GM12878 (cell line): ENCODE data around the gene IGSF23. TPM values are rescaled to one million over a fixed set of nuclear protein-coding genes. Genes with fewer than 3 reads are reported as not detected.

Experiments
- ATAC-seq: fragments of 200-7000 bp; cut with Tn5 transposase; 3 replicates; pipeline ENCODE4 v1.9.1; 2020; ENCODE audit warnings: mild to moderate bottlenecking, moderate library complexity
- BruUV-seq: library from RNA; stranded (reverse); fragments of 400-500 nt; replicated peaks from 2 replicates; lab custom pipeline; 2021; lab: Mats Ljungman, UMichigan
- CTCF ChIA-PET: fragments of 300-600 bp; sonication (Branson Sonifier 250); formaldehyde crosslinking; extraction: SDS; loops from one replicate; lab custom pipeline; 2021; ENCODE audit warnings: inconsistent platforms; lab: Yijun Ruan, JAX
- POLR2A ChIA-PET: fragments of 350-600 bp; formaldehyde crosslinking; extraction: SDS; loops from one replicate; lab custom pipeline; 2021; ENCODE audit warnings: inconsistent platforms; lab: Charles Lee
- RAD21 ChIA-PET: fragments of 300-600 bp; sonication (Branson Sonifier 250); formaldehyde crosslinking; loops from one replicate; lab custom pipeline; 2023; ENCODE audit warnings: antibody characterized with exemption; ENCODE audit not compliant: unreplicated experiment; lab: Charles Lee
- SMC1A ChIA-PET: fragments of 300-600 bp; sonication (Branson Sonifier 250); formaldehyde crosslinking; loops from one replicate; lab custom pipeline; 2023; ENCODE audit not compliant: unreplicated experiment, uncharacterized antibody; lab: Charles Lee
- DNase-seq: peaks from one replicate; pipeline ENCODE4 v3.0.0-alpha.2; 2011; ENCODE audit warnings: low read depth, low spot score
- FAIRE-seq: peaks from 3 replicates; lab custom pipeline; 2011; peaks lifted over from hg19 to GRCh38; lab: Jason Lieb, UNC
- H2AFZ ChIP-seq: 2 replicates; pipeline ENCODE4 v1.6.0; 2011; ENCODE audit warnings: low read depth, low read length, control low read depth; ENCODE audit not compliant: control insufficient read depth
- H3K27ac ChIP-seq: 2 replicates; pipeline ENCODE4 v1.5.1; 2011; ENCODE audit warnings: control low read depth; ENCODE audit not compliant: control insufficient read depth, insufficient read depth
- H3K27me3 ChIP-seq, 2 experiments: replicated peaks in 1 of 2; 2 replicates each; pipeline versions ENCODE4 v1.6.0 to v1.6.1; 2011; ENCODE audit warnings: low read length in 1 of 2; ENCODE audit not compliant: control insufficient read depth in 2 of 2, insufficient read depth in 2 of 2
- H3K36me3 ChIP-seq, 2 experiments: 2 replicates each; pipeline ENCODE4 v1.5.1; 2011; ENCODE audit warnings: low read length in 1 of 2; ENCODE audit not compliant: control insufficient read depth in 2 of 2, insufficient read depth in 2 of 2
- H3K4me1 ChIP-seq: 2 replicates; pipeline ENCODE4 v1.6.1; 2011; ENCODE audit warnings: mild to moderate bottlenecking, low read length, moderate library complexity, mixed read lengths; ENCODE audit not compliant: control insufficient read depth, insufficient read depth
- H3K4me2 ChIP-seq: 2 replicates; pipeline ENCODE4 v1.6.0; 2011; ENCODE audit warnings: control low read depth; ENCODE audit not compliant: control insufficient read depth, insufficient read depth
- H3K4me3 ChIP-seq: fragments of 200-600 bp; sonication (generic); 2 replicates; pipeline ENCODE4 v1.5.1; 2016
- H3K79me2 ChIP-seq: 2 replicates; pipeline ENCODE4 v1.6.0; 2011; ENCODE audit warnings: low read length; ENCODE audit not compliant: control insufficient read depth, insufficient read depth
- H3K9ac ChIP-seq: 2 replicates; pipeline ENCODE4 v1.8.0; 2011; ENCODE audit warnings: low read length, control low read depth, mixed read lengths; ENCODE audit not compliant: control insufficient read depth, insufficient read depth
- H3K9me3 ChIP-seq: replicated peaks from 3 replicates; pipeline ENCODE4 v1.5.1; 2011; ENCODE audit warnings: mild to moderate bottlenecking, low read length; ENCODE audit not compliant: control insufficient read depth, insufficient read depth
- H4K20me1 ChIP-seq: 2 replicates; pipeline ENCODE4 v1.6.0; 2011; ENCODE audit not compliant: control insufficient read depth, insufficient read depth
- CBX5 ChIP-seq: sonication (generic); IDR thresholded peaks from 2 replicates; pipeline ENCODE4 v1.6.1; 2016; ENCODE audit warnings: low read depth, moderate library complexity, mild to moderate bottlenecking, inconsistent platforms
- KLF5 ChIP-seq: fragments of 450-650 bp; IDR thresholded peaks from 2 replicates; pipeline ENCODE4 v1.6.1; 2014; ENCODE audit warnings: mild to moderate bottlenecking; ENCODE audit not compliant: partially characterized antibody
- PAX8 ChIP-seq: fragments of 450-650 bp; IDR thresholded peaks from 2 replicates; pipeline ENCODE4 v1.6.1; 2017; ENCODE audit warnings: mild to moderate bottlenecking, moderate library complexity
- RCOR1 ChIP-seq: conservative IDR thresholded peaks from 2 replicates; pipeline ENCODE4 v1.6.1; 2012; ENCODE audit warnings: low read depth, low read length, improper control_type of control experiment
- SRF ChIP-seq, 2 experiments: IDR thresholded peaks; 2 replicates each; pipeline ENCODE4 v1.6.1; 2011; ENCODE audit warnings: low read depth in 2 of 2, low read length in 2 of 2, mild to moderate bottlenecking in 1 of 2, moderate library complexity in 1 of 2
- ZBED1 ChIP-seq: IDR thresholded peaks from 2 replicates; pipeline ENCODE4 v1.6.1; 2016; ENCODE audit warnings: borderline replicate concordance
- WGBS: methylation state at CpG from one replicate; pipeline ENCODE4 v1.1.6; 2016; ENCODE audit warnings: low lambda C conversion rate; ENCODE audit not compliant: insufficient replicate concordance, insufficient coverage; ENCODE audit errors: missing lambda C conversion rate; 5-methylcytosine and 5-hydroxymethylcytosine counted together
- in situ Hi-C: fragments of 300-500 bp; cut with MboI; formaldehyde crosslinking; loops from 9 replicates; pipeline ENCODE4 v1.14.3; 2018; ENCODE audit warnings: mixed read lengths
- intact Hi-C: fragments of 100-400 bp; cut with micrococcal nuclease; formaldehyde crosslinking; loops from one replicate; pipeline ENCODE4 v1.14.2; 2022; ENCODE audit not compliant: unreplicated experiment
- polyA plus RNA-seq, 11 experiments: library from polyadenylated mRNA; depleted of rRNA in 4 of 11; unstranded in 6 of 11; stranded (reverse) in 5 of 11; fragments of >200 nt; fragmentation: Nextera tagmentation in 4 of 11; fragmentation: Illumina TruSeq in 1 of 11; extraction: Ambion mirVana in 4 of 11; extraction: Trizol in 1 of 11; gene quantifications; 1 replicate in 1 of 11; 2 replicates in 10 of 11; pipeline versions ENCODE4 v1.2.1 to v1.2.3, GENCODE V29; 2011 to 2016; ENCODE audit warnings: inconsistent platforms in 2 of 11, missing spikeins in 2 of 11, low read depth in 1 of 11
- total RNA-seq, 4 experiments: library from RNA; depleted of rRNA in 3 of 4; stranded (reverse); fragments of >200 nt in 3 of 4; fragmentation: Illumina TruSeq in 1 of 4; extraction: Trizol in 1 of 4; gene quantifications; 2 replicates each; pipeline versions ENCODE4 v1.2.1 to v1.2.3, GENCODE V29; 2013 to 2021
- TF ChIP-seq, protein P1 (sequence below): fragments of 450-650 bp; IDR thresholded peaks from 2 replicates; pipeline ENCODE4 v1.6.1; 2014; ENCODE audit warnings: mild to moderate bottlenecking
- TF ChIP-seq, protein P2 (sequence below): IDR thresholded peaks from 2 replicates; pipeline ENCODE4 v1.6.1; 2011; ENCODE audit warnings: borderline replicate concordance, low read depth, mild to moderate bottlenecking, moderate library complexity, mixed read lengths, low read length; ENCODE audit not compliant: insufficient read depth; ENCODE audit errors: extremely low read length

IGSF23 gene
- total and polyA plus RNA-seq, 10 of the 15 experiments (the other 5 are each of a cell fraction or from before 2014, with no cell fraction given): not detected

DNA sequence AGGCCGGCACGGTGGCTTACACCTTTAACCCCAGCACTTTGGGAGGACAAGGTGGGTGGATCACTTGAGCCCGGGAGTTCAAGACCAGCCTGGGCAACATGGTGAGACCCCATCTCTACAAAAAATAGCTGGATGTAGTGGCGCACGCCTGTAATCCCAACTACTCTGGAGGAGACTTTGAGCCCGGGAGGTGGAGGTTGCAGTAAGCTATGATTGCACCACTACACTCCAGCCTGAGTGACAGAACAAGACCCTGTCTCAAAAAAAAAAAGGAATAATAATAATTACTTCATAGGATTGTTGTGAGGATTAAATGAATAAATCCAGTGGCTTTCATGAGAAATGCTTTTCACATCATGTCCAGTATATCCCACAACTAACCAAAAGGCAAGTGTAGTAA, 8.0 kb downstream of the IGSF23 start:
- TF ChIP-seq CBX5 (no peak), RCOR1 (no peak), ZBED1 (no peak), KLF5 (no peak), SRF (IDR thresholded peaks at IDR 0.05; ENCODE audit: low read depth in 2 of 2, low read length in 2 of 2) (no peak), PAX8 (no peak)
- TF ChIP-seq, protein P1, sequence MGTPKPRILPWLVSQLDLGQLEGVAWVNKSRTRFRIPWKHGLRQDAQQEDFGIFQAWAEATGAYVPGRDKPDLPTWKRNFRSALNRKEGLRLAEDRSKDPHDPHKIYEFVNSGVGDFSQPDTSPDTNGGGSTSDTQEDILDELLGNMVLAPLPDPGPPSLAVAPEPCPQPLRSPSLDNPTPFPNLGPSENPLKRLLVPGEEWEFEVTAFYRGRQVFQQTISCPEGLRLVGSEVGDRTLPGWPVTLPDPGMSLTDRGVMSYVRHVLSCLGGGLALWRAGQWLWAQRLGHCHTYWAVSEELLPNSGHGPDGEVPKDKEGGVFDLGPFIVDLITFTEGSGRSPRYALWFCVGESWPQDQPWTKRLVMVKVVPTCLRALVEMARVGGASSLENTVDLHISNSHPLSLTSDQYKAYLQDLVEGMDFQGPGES: no peak
- TF ChIP-seq, protein P2, sequence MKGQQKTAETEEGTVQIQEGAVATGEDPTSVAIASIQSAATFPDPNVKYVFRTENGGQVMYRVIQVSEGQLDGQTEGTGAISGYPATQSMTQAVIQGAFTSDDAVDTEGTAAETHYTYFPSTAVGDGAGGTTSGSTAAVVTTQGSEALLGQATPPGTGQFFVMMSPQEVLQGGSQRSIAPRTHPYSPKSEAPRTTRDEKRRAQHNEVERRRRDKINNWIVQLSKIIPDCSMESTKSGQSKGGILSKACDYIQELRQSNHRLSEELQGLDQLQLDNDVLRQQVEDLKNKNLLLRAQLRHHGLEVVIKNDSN: no peak
- no peaks in the 10 kb centered on the region for H3K79me2 ChIP-seq
- no peak overlapping the region for H3K4me2 ChIP-seq
- in situ Hi-C loops (no loop called here), intact Hi-C loops (no loop called here)
- ChIA-PET CTCF (no interaction called here), POLR2A (no interaction called here), RAD21 (no interaction called here), SMC1A (no interaction called here)
- H4K20me1 ChIP-seq: no peaks in the 10 kb centered on the region
- no peaks in the 10 kb centered on the region for H3K27me3 ChIP-seq
- no peak overlapping the region for H3K27ac ChIP-seq
- ATAC-seq: no peak
- no peak overlapping the region for H3K4me3 ChIP-seq
- BruUV-seq: no TSS peak
- WGBS: 54% methylated on average over 6 of the region's 6 CpGs
- no peaks in the 10 kb centered on the region for H3K36me3 ChIP-seq
- H3K9ac ChIP-seq: no peak overlapping the region
- no peaks in the 10 kb centered on the region for H3K4me1 ChIP-seq
- FAIRE-seq: no peak
- H3K9me3 ChIP-seq: no peaks in the 10 kb centered on the region; the same call in 2 of the 3 replicates
- no peak for DNase-seq
- no peak overlapping the region for H2AFZ ChIP-seq
